Measurements from ENCODE around the gene MARK3. TPM values are rescaled to one million over a fixed set of nuclear protein-coding genes. Genes with fewer than 3 reads are reported as not detected.

The MARK3 gene
- total RNA-seq, 1 experiment from 2014 or later: 189 TPM

GRCh38 chr14:103434868-103435442 is 49.7 kb downstream of the MARK3 start:
- ChIA-PET POLR2A (ENCODE audit: unreplicated experiment) (interaction anchor here (0.6 kb wide), 1 partner anchor 14 kb away, joined by 9 read pairs; no protein-coding TSS in a partner anchor), CTCF (interaction anchor here (0.7 kb wide), 1 partner anchor 344 kb away, joined by 3 read pairs; no protein-coding TSS in a partner anchor)
- H4K20me1 ChIP-seq (ENCODE audit: insufficient read depth): peaks cover 66% of the 10 kb centered on the region
- H3K79me2 ChIP-seq (ENCODE audit: low read depth): peaks cover 91% of the 10 kb centered on the region
- intact Hi-C loops (cut with micrococcal nuclease; ENCODE audit: unreplicated experiment): no loop called here
- no peaks in the 10 kb centered on the region for H3K4me1 ChIP-seq (replicated peaks; ENCODE audit: insufficient read depth)
- no peak for TF ChIP-seq CTCF (conservative IDR thresholded peaks at IDR 0.05)
- TF ChIP-seq EZH2 (IDR thresholded peaks at IDR 0.05; ENCODE audit: low read depth): no peak
- no peaks in the 10 kb centered on the region for H3K9me3 ChIP-seq (ENCODE audit: insufficient read depth, low read depth)
- H3K36me3 ChIP-seq (ENCODE audit: low read depth): peaks cover 29% of the 10 kb centered on the region
- H3K4me3 ChIP-seq: no peak overlapping the region
- no peaks in the 10 kb centered on the region for H3K27me3 ChIP-seq (ENCODE audit: insufficient read depth, low read depth)
- no TSS peak for BruUV-seq (replicated peaks)
- H3K27ac ChIP-seq: no peak overlapping the region
- no peaks in the 10 kb centered on the region for H3K9me2 ChIP-seq (ENCODE audit: insufficient read depth)
- no peak overlapping the region for H3K4me2 ChIP-seq
- H3F3A ChIP-seq (ENCODE audit: insufficient read depth, low read depth): peaks cover 40% of the 10 kb centered on the region
- DNase-seq: no peak
- H2AFZ ChIP-seq: no peak overlapping the region

- Histone ChIP-seq H3K9me3 (ENCODE audit: insufficient read depth, low read depth) (no peaks in the 10 kb centered on the region), H3F3A (ENCODE audit: insufficient read depth, low read depth) (peaks cover 54% of the 10 kb centered on the region), H2AFZ (no peak overlapping the region), H3K9me2 (ENCODE audit: insufficient read depth) (no peaks in the 10 kb centered on the region), H3K36me3 (ENCODE audit: low read depth) (peaks cover 33% of the 10 kb centered on the region), H3K4me1 (replicated peaks; ENCODE audit: insufficient read depth) (no peaks in the 10 kb centered on the region), H3K4me3 (no peak overlapping the region), H3K27ac (peak overlapping the region; percentile 28), H3K79me2 (ENCODE audit: low read depth) (peaks cover 94% of the 10 kb centered on the region), H4K20me1 (ENCODE audit: insufficient read depth) (peaks cover 69% of the 10 kb centered on the region), H3K27me3 (ENCODE audit: insufficient read depth, low read depth) (no peaks in the 10 kb centered on the region), H3K4me2 (no peak overlapping the region)
- DNase-seq: peak in 1 of 2 experiments; percentile 55
- intact Hi-C loops (cut with micrococcal nuclease; ENCODE audit: unreplicated experiment): no loop called here
- POLR2A ChIA-PET (ENCODE audit: unreplicated experiment): no interaction called here
- TF ChIP-seq EZH2 (IDR thresholded peaks at IDR 0.05; ENCODE audit: low read depth) (no peak), CTCF (conservative IDR thresholded peaks at IDR 0.05) (no peak)
- BruUV-seq (replicated peaks): no TSS peak
- CTCF ChIA-PET: no interaction called here
These were observed 51.3 kb downstream of the MARK3 start for GRCh38 chr14:103436533-103436932.

- TF ChIP-seq EZH2 (IDR thresholded peaks at IDR 0.05; ENCODE audit: low read depth) (no peak), CTCF (conservative IDR thresholded peaks at IDR 0.05) (no peak)
- peaks cover 90% of the 10 kb centered on the region for H4K20me1 ChIP-seq (ENCODE audit: insufficient read depth)
- CTCF ChIA-PET: interaction anchor here (0.6 kb wide), 2 partner anchors 14 to 52 kb away, joined by 3 to 4 read pairs; no protein-coding TSS in a partner anchor
These were observed 57.1 kb downstream of the MARK3 start for GRCh38 chr14:103442288-103442687.

More at GRCh38 chr14:103442288-103442687, 57.1 kb downstream of the MARK3 start:
- Histone ChIP-seq H2AFZ (no peak overlapping the region), H3K4me3 (no peak overlapping the region), H3K79me2 (ENCODE audit: low read depth) (peaks cover 97% of the 10 kb centered on the region), H3K9me3 (ENCODE audit: insufficient read depth, low read depth) (no peaks in the 10 kb centered on the region), H3K4me2 (no peak overlapping the region), H3F3A (ENCODE audit: insufficient read depth, low read depth) (peaks cover 73% of the 10 kb centered on the region), H3K27me3 (ENCODE audit: insufficient read depth, low read depth) (no peaks in the 10 kb centered on the region), H3K36me3 (ENCODE audit: low read depth) (peaks cover 34% of the 10 kb centered on the region), H3K9me2 (ENCODE audit: insufficient read depth) (no peaks in the 10 kb centered on the region), H3K27ac (0 out of 2 replicates have a peak overlapping the region, but pooled peaks have one; percentile 4), H3K4me1 (replicated peaks; ENCODE audit: insufficient read depth) (no peaks in the 10 kb centered on the region)
- intact Hi-C loops (cut with micrococcal nuclease; ENCODE audit: unreplicated experiment): no loop called here
- BruUV-seq (replicated peaks): no TSS peak
- no peak for DNase-seq
- POLR2A ChIA-PET (ENCODE audit: unreplicated experiment): interaction anchor here (0.6 kb wide), 2 partner anchors 24 to 1282 kb away, joined by 5 to 15 read pairs; no protein-coding TSS in a partner anchor

Data from PC-9 (cell line).